Transverse colon (tissue), 3 donors: ENCODE data around the gene UHRF1.

ENCODE experiments used
- CTCF ChIP-seq, 5 experiments: fragments of 200-600 bp in 3 of 5; fragments of 450-650 bp in 2 of 5; sonication (generic) in 3 of 5; IDR thresholded peaks; 1 replicate in 2 of 5; 2 replicates in 3 of 5; pipeline ENCODE4 v1.5.1; 2016 to 2017; ENCODE audit warnings: antibody characterized with exemption in 5 of 5, inconsistent platforms in 3 of 5, mild to moderate bottlenecking in 2 of 5, moderate library complexity in 1 of 5
- POLR2A ChIP-seq: fragments of 450-650 bp; IDR thresholded peaks from one replicate; pipeline ENCODE4 v1.6.1; 2016; ENCODE audit warnings: antibody characterized with exemption, mild to moderate bottlenecking, moderate library complexity

- no peak for TF ChIP-seq CTCF (IDR thresholded peaks at IDR 0.05)
- TF ChIP-seq POLR2A = no peak
Measured at GRCh38 chr19:4962085-4962619, 52.9 kb downstream of the UHRF1 start.
